K562 (cell line): ENCODE results near the gene EPHB1. TPM values are rescaled to one million over a fixed set of nuclear protein-coding genes. Genes with fewer than 3 reads are reported as not detected.

ENCODE experiments used
- ATAC-seq: fragments of 200-7000 bp; cut with Tn5 transposase; 3 replicates; pipeline ENCODE4 v1.9.1; 2020; ENCODE audit warnings: moderate library complexity
- BruUV-seq: library from RNA; stranded (reverse); fragments of 400-500 nt; replicated peaks from 2 replicates; lab custom pipeline; 2021; lab: Mats Ljungman, UMichigan
- CTCF ChIA-PET: fragments of 300-600 bp; formaldehyde crosslinking; extraction: SDS; loops from one replicate; lab custom pipeline; 2021; ENCODE audit warnings: low intra/inter-chr PET ratio; lab: Yijun Ruan, JAX
- POLR2A ChIA-PET: fragments of 300-600, 350-650 bp; sonication (Branson Sonifier 250); formaldehyde crosslinking; extraction: SDS; loops from one replicate; lab custom pipeline; 2021; ENCODE audit warnings: antibody characterized with exemption, inconsistent platforms; lab: Yijun Ruan, JAX
- DNase-seq, 4 experiments: peaks; one replicate each; pipeline versions ENCODE4 v3.0.0 to v3.0.0-alpha.2; 2011 to 2018; ENCODE audit warnings: low spot score in 3 of 4, mixed read lengths in 3 of 4; ENCODE audit errors: extremely low read depth in 1 of 4
- FAIRE-seq: peaks from 2 replicates; lab custom pipeline; 2011; peaks lifted over from hg19 to GRCh38; lab: Jason Lieb, UNC
- H2AFZ ChIP-seq: 2 replicates; pipeline ENCODE4 v1.6.0; 2011; ENCODE audit warnings: low read depth, low read length, control low read depth, inconsistent platforms
- H3K27ac ChIP-seq: fragments of 200-600 bp; 3 replicates; pipeline ENCODE4 v1.8.0; 2011; ENCODE audit warnings: low read depth, mild to moderate bottlenecking, control low read depth, inconsistent platforms, low read length, moderate library complexity, mixed read lengths; ENCODE audit errors: extremely low read depth
- H3K27me3 ChIP-seq, 2 experiments: fragments of 300-600 bp in 1 of 2; 2 replicates in 1 of 2; 3 replicates in 1 of 2; pipeline versions ENCODE4 v1.6.0 to v1.8.0; 2011; ENCODE audit warnings: inconsistent platforms in 2 of 2, low read length in 2 of 2, mild to moderate bottlenecking in 1 of 2, mixed read lengths in 1 of 2, moderate library complexity in 1 of 2; ENCODE audit not compliant: control insufficient read depth in 2 of 2, insufficient read depth in 2 of 2
- H3K36me3 ChIP-seq: fragments of 300-600 bp; 3 replicates; pipeline ENCODE4 v1.8.0; 2011; ENCODE audit warnings: mild to moderate bottlenecking, low read length, inconsistent platforms; ENCODE audit not compliant: control insufficient read depth, insufficient read depth
- H3K4me1 ChIP-seq, 2 experiments: fragments of 200-600 bp in 1 of 2; replicated peaks in 1 of 2; 2 replicates in 1 of 2; 3 replicates in 1 of 2; pipeline versions ENCODE4 v1.5.1 to v1.8.0; 2011; ENCODE audit warnings: inconsistent platforms in 2 of 2, low read length in 2 of 2, mild to moderate bottlenecking in 1 of 2, mixed read lengths in 1 of 2, moderate library complexity in 1 of 2; ENCODE audit not compliant: control insufficient read depth in 2 of 2, insufficient read depth in 2 of 2
- H3K4me2 ChIP-seq: 2 replicates; pipeline ENCODE4 v1.6.1; 2011; ENCODE audit warnings: low read length, control low read depth, inconsistent platforms, mixed read lengths; ENCODE audit not compliant: insufficient read depth
- H3K4me3 ChIP-seq: fragments of 200-600 bp; sonication (generic), shearing (Covaris generic); 2 replicates; pipeline ENCODE4 v1.5.1; 2016; ENCODE audit warnings: control low read depth, inconsistent platforms
- H3K79me2 ChIP-seq: fragments of 200-600 bp; 3 replicates; pipeline ENCODE4 v1.8.0; 2011; ENCODE audit warnings: low read length, inconsistent platforms; ENCODE audit not compliant: control insufficient read depth, insufficient read depth
- H3K9ac ChIP-seq, 2 experiments: 2 replicates each; pipeline versions ENCODE4 v1.6.0 to v1.6.1; 2011; ENCODE audit warnings: low read depth in 2 of 2, low read length in 2 of 2, control low read depth in 1 of 2, inconsistent platforms in 1 of 2, mild to moderate bottlenecking in 1 of 2, mixed read lengths in 1 of 2; ENCODE audit not compliant: insufficient read depth in 1 of 2
- H3K9me1 ChIP-seq: one replicate; pipeline ENCODE4 v1.6.0; 2011; ENCODE audit warnings: inconsistent platforms, mild to moderate bottlenecking, low read length, moderate library complexity; ENCODE audit not compliant: control insufficient read depth, insufficient read depth
- H3K9me3 ChIP-seq: replicated peaks from 2 replicates; pipeline ENCODE4 v1.5.1; 2011; ENCODE audit warnings: low read depth, low read length, inconsistent platforms; ENCODE audit not compliant: control insufficient read depth, insufficient read depth
- H4K20me1 ChIP-seq: replicated peaks from 2 replicates; pipeline ENCODE4 v1.6.1; 2011; ENCODE audit warnings: low read length, inconsistent platforms, mixed read lengths; ENCODE audit not compliant: control insufficient read depth, insufficient read depth
- CGGBP1 ChIP-seq: fragments of 250-450 bp; sonication (Bioruptor Pico); IDR thresholded peaks from 2 replicates; pipeline ENCODE4 v1.9.0; 2021; ENCODE audit warnings: mild to moderate bottlenecking
- ERF ChIP-seq: fragments of 450-650 bp; formaldehyde crosslinking; IDR thresholded peaks from 2 replicates; pipeline ENCODE4 v1.4.0; 2020; ENCODE audit warnings: mild to moderate bottlenecking, mixed read lengths
- FOXA3 ChIP-seq, 2 experiments: fragments of 450-650 bp in 1 of 2; sonication (generic) in 1 of 2; formaldehyde crosslinking; IDR thresholded peaks in 1 of 2; conservative IDR thresholded peaks in 1 of 2; 2 replicates each; pipeline versions ENCODE4 v1.4.0 to v1.8.0; 2020 to 2022; ENCODE audit warnings: mild to moderate bottlenecking in 2 of 2, missing genetic modification reagents in 1 of 2
- HINFP ChIP-seq: fragments of 450-650 bp; conservative IDR thresholded peaks from 2 replicates; pipeline ENCODE4 v1.6.1; 2016; ENCODE audit warnings: missing genetic modification characterization, low read depth, mild to moderate bottlenecking, control low read depth, missing compliant biosample characterization
- JUN ChIP-seq, 2 experiments: sonication (generic) in 1 of 2; formaldehyde crosslinking in 1 of 2; IDR thresholded peaks; 2 replicates each; pipeline versions ENCODE4 v1.6.1 to v1.8.0; 2012 to 2022; ENCODE audit warnings: borderline replicate concordance in 2 of 2, mild to moderate bottlenecking in 2 of 2, improper control_type of control experiment in 1 of 2, low read depth in 1 of 2, low read length in 1 of 2, missing genetic modification reagents in 1 of 2
- JUND ChIP-seq, 2 experiments: IDR thresholded peaks; 2 replicates in 1 of 2; 3 replicates in 1 of 2; pipeline ENCODE4 v1.6.1; 2011; ENCODE audit warnings: borderline replicate concordance in 2 of 2, low read depth in 2 of 2, low read length in 2 of 2, improper control_type of control experiment in 1 of 2, missing biosample characterization in 1 of 2, missing genetic modification characterization in 1 of 2, missing genetic modification reagents in 1 of 2
- PHB2 ChIP-seq: fragments of 450-650 bp; IDR thresholded peaks from 2 replicates; pipeline ENCODE4 v1.6.1; 2017; ENCODE audit warnings: low read depth
- PRDM10 ChIP-seq: fragments of 450-650 bp; IDR thresholded peaks from 2 replicates; pipeline ENCODE4 v1.6.1; 2018; ENCODE audit not compliant: partially characterized antibody
- RBM25 ChIP-seq: fragments of 200-400 bp; formaldehyde crosslinking; IDR thresholded peaks from 2 replicates; pipeline ENCODE4 v1.6.1; 2018; ENCODE audit warnings: low read length, low read depth, moderate library complexity; ENCODE audit not compliant: severe bottlenecking
- RHOXF2B ChIP-seq: fragments of 250-450 bp; sonication (Bioruptor Pico); conservative IDR thresholded peaks from 2 replicates; pipeline ENCODE4 v1.5.1; 2021
- RUNX1 ChIP-seq: sonication (generic); IDR thresholded peaks from 2 replicates; pipeline ENCODE4 v1.6.1; 2016; ENCODE audit warnings: antibody characterized with exemption, low read depth
- THRA ChIP-seq: fragments of 450-650 bp; IDR thresholded peaks from 2 replicates; pipeline ENCODE4 v1.6.1; 2017; ENCODE audit warnings: mild to moderate bottlenecking, moderate library complexity
- ZBTB1 ChIP-seq: sonication (generic); formaldehyde crosslinking; IDR thresholded peaks from 2 replicates; pipeline ENCODE4 v1.8.1; 2023; ENCODE audit warnings: missing genetic modification reagents, low read depth, mild to moderate bottlenecking, borderline replicate concordance
- ZNF143 ChIP-seq: sonication (generic); formaldehyde crosslinking; IDR thresholded peaks from 2 replicates; pipeline ENCODE4 v1.9.0; 2022; ENCODE audit warnings: mild to moderate bottlenecking, missing genetic modification reagents
- ZNF232 ChIP-seq: sonication (generic); formaldehyde crosslinking; IDR thresholded peaks from 2 replicates; pipeline ENCODE4 v1.8.0; 2022; ENCODE audit warnings: mild to moderate bottlenecking, missing genetic modification reagents
- WGBS: fragments of 100-300 bp; shearing (Covaris generic); methylation state at CpG from one replicate; pipeline ENCODE4 v1.1.6; 2016; ENCODE audit warnings: low coverage, mixed read lengths; ENCODE audit not compliant: insufficient coverage; ENCODE audit errors: missing lambda C conversion rate; 5-methylcytosine and 5-hydroxymethylcytosine counted together
- in situ Hi-C: fragments of 300-500 bp; cut with MboI; formaldehyde crosslinking; loops from 4 replicates; pipeline ENCODE4 v1.15.0; 2018; ENCODE audit warnings: inconsistent platforms, mixed read lengths
- intact Hi-C: fragments of 100-400 bp; cut with micrococcal nuclease; formaldehyde crosslinking; loops from 2 replicates; pipeline ENCODE4 v1.14.2; 2022
- polyA plus RNA-seq, 8 experiments: library from polyadenylated mRNA; depleted of rRNA in 4 of 8; stranded (reverse) in 5 of 8; unstranded in 3 of 8; fragments of >200 nt; fragmentation: Nextera tagmentation in 2 of 8; fragmentation: Illumina TruSeq in 1 of 8; extraction: Ambion mirVana in 2 of 8; extraction: Trizol in 1 of 8; gene quantifications; 2 replicates each; pipeline versions ENCODE4 v1.2.1 to v1.2.3, GENCODE V29; 2011 to 2014; ENCODE audit warnings: inconsistent platforms in 1 of 8, missing spikeins in 1 of 8
- total RNA-seq, 7 experiments: library from RNA; depleted of rRNA in 6 of 7; stranded (reverse); fragments of >200 nt in 6 of 7; fragmentation: Illumina TruSeq in 2 of 7; extraction: Trizol in 2 of 7; gene quantifications; 2 replicates each; pipeline versions ENCODE4 v1.2.1 to v1.2.3, GENCODE V29; 2011 to 2021; ENCODE audit warnings: low replicate concordance in 1 of 7

EPHB1 gene
- total and polyA plus RNA-seq, 9 of the 15 experiments (the other 6 are each of a cell fraction or from before 2014, with no cell fraction given) = 0.29 TPM; not detected in 8

GRCh38 chr3:135083756-135084155 is 288.7 kb downstream of the EPHB1 start:
- Histone ChIP-seq H3K4me1 (no peaks in the 10 kb centered on the region), H3K9ac (no peak overlapping the region), H3K4me3 (no peak overlapping the region), H3K79me2 (no peaks in the 10 kb centered on the region), H3K4me2 (no peak overlapping the region), H2AFZ (no peak overlapping the region), H3K36me3 (no peaks in the 10 kb centered on the region), H3K27me3 (no peaks in the 10 kb centered on the region), H3K9me3 (no peaks in the 10 kb centered on the region), H3K9me1 (no peaks in the 10 kb centered on the region), H3K27ac (no peak overlapping the region), H4K20me1 (no peaks in the 10 kb centered on the region)
- intact Hi-C loops = loop anchor here (10.0 kb wide), 1 partner anchor 479 kb away; no protein-coding TSS in a partner anchor
- ChIA-PET POLR2A (no interaction called here), CTCF (no interaction called here)
- BruUV-seq = no TSS peak
- ATAC-seq (no peak), FAIRE-seq (no peak), DNase-seq (no peak)
- WGBS = 0% methylated on average over 1 of the region's 1 CpG
- in situ Hi-C loops = no loop called here
- no peak for TF ChIP-seq JUND (IDR thresholded peaks at IDR 0.05; ENCODE audit: borderline replicate concordance, low read depth, low read length)
- no peak for TF ChIP-seq JUND (tag; IDR thresholded peaks at IDR 0.05; ENCODE audit: borderline replicate concordance, low read depth, low read length)
- no peak for TF ChIP-seq JUN (IDR thresholded peaks at IDR 0.05; ENCODE audit: borderline replicate concordance, low read depth, low read length)
- no peak for TF ChIP-seq JUN (CRISPR knock-in tag; IDR thresholded peaks at IDR 0.05; ENCODE audit: borderline replicate concordance)
- TF ChIP-seq PRDM10 = no peak
- TF ChIP-seq THRA = no peak
- TF ChIP-seq ZNF232 (CRISPR knock-in tag) = no peak
- TF ChIP-seq FOXA3 (CRISPR knock-in tag; conservative IDR thresholded peaks at IDR 0.05 in 1 of 2, IDR thresholded peaks at IDR 0.05 in 1 of 2) = no peak
- no peak for TF ChIP-seq ZBTB1
- TF ChIP-seq ZNF143 (CRISPR knock-in tag) = no peak
- no peak for TF ChIP-seq RBM25
- no peak for TF ChIP-seq HINFP (tag)
- TF ChIP-seq PHB2 = no peak
- TF ChIP-seq ERF = no peak
- no peak for TF ChIP-seq RHOXF2B (CRISPR knock-in tag)
- TF ChIP-seq CGGBP1 (CRISPR knock-in tag) = no peak
- TF ChIP-seq RUNX1 = no peak
